ENCODE data around the gene CARD16.
"Not testable (repeated sequence)": the region's sequence is repeated elsewhere in the genome, so short reads cannot be mapped to it uniquely, and the experiment has no call there.

The CARD16 gene

GRCh38 chr11:105078283-105078682, 33.1 kb upstream of the CARD16 start:
- Histone ChIP-seq H3K79me2 (ENCODE audit: control insufficient read depth, low read length) (no peaks in the 10 kb centered on the region), H3K9me3 (ENCODE audit: control insufficient read depth, insufficient read depth, low read length) (no peaks in the 10 kb centered on the region), H3K4me1 (ENCODE audit: control insufficient read depth, low read length) (no peaks in the 10 kb centered on the region), H3K4me2 (ENCODE audit: low read length) (no peak overlapping the region), H3F3A (ENCODE audit: control insufficient read depth, insufficient read depth) (no peaks in the 10 kb centered on the region), H3K27ac (ENCODE audit: low read depth, low read length) (no peak overlapping the region), H4K20me1 (ENCODE audit: control insufficient read depth, insufficient read depth, low read depth, low read length) (no peaks in the 10 kb centered on the region), H3K36me3 (ENCODE audit: control insufficient read depth, low read length) (no peaks in the 10 kb centered on the region), H3K9me2 (replicated peaks; ENCODE audit: control insufficient read depth, low read length) (no peaks in the 10 kb centered on the region), H3K27me3 (ENCODE audit: control insufficient read depth, low read length) (no peaks in the 10 kb centered on the region), H3K4me3 (ENCODE audit: low read length) (no peak overlapping the region)
- TF ChIP-seq, protein P1, sequence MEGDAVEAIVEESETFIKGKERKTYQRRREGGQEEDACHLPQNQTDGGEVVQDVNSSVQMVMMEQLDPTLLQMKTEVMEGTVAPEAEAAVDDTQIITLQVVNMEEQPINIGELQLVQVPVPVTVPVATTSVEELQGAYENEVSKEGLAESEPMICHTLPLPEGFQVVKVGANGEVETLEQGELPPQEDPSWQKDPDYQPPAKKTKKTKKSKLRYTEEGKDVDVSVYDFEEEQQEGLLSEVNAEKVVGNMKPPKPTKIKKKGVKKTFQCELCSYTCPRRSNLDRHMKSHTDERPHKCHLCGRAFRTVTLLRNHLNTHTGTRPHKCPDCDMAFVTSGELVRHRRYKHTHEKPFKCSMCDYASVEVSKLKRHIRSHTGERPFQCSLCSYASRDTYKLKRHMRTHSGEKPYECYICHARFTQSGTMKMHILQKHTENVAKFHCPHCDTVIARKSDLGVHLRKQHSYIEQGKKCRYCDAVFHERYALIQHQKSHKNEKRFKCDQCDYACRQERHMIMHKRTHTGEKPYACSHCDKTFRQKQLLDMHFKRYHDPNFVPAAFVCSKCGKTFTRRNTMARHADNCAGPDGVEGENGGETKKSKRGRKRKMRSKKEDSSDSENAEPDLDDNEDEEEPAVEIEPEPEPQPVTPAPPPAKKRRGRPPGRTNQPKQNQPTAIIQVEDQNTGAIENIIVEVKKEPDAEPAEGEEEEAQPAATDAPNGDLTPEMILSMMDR (IDR thresholded peaks at IDR 0.05; ENCODE audit: low read depth, low read length, poor library complexity, severe bottlenecking): no peak
- TF ChIP-seq EZH2phosphoT487 (IDR thresholded peaks at IDR 0.05; ENCODE audit: borderline replicate concordance, low read length): no peak

GRCh38 chr11:105077141-105077790, 32.1 kb upstream of the CARD16 start:
- not testable (repeated sequence) for H3K36me3 ChIP-seq (ENCODE audit: control insufficient read depth, low read length); H3K4me3 ChIP-seq (ENCODE audit: low read length); H3K27ac ChIP-seq (ENCODE audit: low read depth, low read length); H3K9me2 ChIP-seq (replicated peaks; ENCODE audit: control insufficient read depth, low read length); H3K27me3 ChIP-seq (ENCODE audit: control insufficient read depth, low read length); H4K20me1 ChIP-seq (ENCODE audit: control insufficient read depth, insufficient read depth, low read depth, low read length); H3K9me3 ChIP-seq (ENCODE audit: control insufficient read depth, insufficient read depth, low read length); H3K79me2 ChIP-seq (ENCODE audit: control insufficient read depth, low read length); H3F3A ChIP-seq (ENCODE audit: control insufficient read depth, insufficient read depth); H3K4me2 ChIP-seq (ENCODE audit: low read length); H3K4me1 ChIP-seq (ENCODE audit: control insufficient read depth, low read length)

DNA sequence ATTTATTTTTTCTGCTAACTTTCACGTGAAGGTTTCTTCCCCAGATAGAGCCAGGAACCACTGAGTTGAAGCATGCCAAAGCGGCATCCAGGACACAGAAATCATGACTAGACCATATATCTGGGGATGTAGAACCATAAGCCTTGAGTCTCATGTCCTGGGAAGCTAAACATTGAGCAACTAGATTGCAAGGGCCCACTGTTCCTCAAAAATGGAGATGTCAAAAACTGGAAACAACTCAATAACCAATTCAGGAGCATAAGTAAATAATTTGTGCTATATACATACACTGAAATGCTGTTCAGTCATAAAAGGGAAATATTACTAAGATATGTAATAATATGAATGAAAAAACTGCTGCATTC, 29.0 kb upstream of the CARD16 start:
- Histone ChIP-seq H3K27ac (ENCODE audit: low read depth, low read length) (no peak overlapping the region), H3K4me1 (ENCODE audit: control insufficient read depth, low read length) (no peaks in the 10 kb centered on the region), H3K4me3 (ENCODE audit: low read length) (no peak overlapping the region), H3F3A (ENCODE audit: control insufficient read depth, insufficient read depth) (no peaks in the 10 kb centered on the region), H3K9me2 (replicated peaks; ENCODE audit: control insufficient read depth, low read length) (no peaks in the 10 kb centered on the region), H3K79me2 (ENCODE audit: control insufficient read depth, low read length) (no peaks in the 10 kb centered on the region), H3K36me3 (ENCODE audit: control insufficient read depth, low read length) (no peaks in the 10 kb centered on the region), H4K20me1 (ENCODE audit: control insufficient read depth, insufficient read depth, low read depth, low read length) (no peaks in the 10 kb centered on the region), H3K4me2 (ENCODE audit: low read length) (no peak overlapping the region), H3K9me3 (ENCODE audit: control insufficient read depth, insufficient read depth, low read length) (no peaks in the 10 kb centered on the region), H3K27me3 (ENCODE audit: control insufficient read depth, low read length) (no peaks in the 10 kb centered on the region)
- no peak for TF ChIP-seq EZH2phosphoT487 (IDR thresholded peaks at IDR 0.05; ENCODE audit: borderline replicate concordance, low read length)
- TF ChIP-seq, protein P1 (IDR thresholded peaks at IDR 0.05; ENCODE audit: low read depth, low read length, poor library complexity, severe bottlenecking): no peak

DNA sequence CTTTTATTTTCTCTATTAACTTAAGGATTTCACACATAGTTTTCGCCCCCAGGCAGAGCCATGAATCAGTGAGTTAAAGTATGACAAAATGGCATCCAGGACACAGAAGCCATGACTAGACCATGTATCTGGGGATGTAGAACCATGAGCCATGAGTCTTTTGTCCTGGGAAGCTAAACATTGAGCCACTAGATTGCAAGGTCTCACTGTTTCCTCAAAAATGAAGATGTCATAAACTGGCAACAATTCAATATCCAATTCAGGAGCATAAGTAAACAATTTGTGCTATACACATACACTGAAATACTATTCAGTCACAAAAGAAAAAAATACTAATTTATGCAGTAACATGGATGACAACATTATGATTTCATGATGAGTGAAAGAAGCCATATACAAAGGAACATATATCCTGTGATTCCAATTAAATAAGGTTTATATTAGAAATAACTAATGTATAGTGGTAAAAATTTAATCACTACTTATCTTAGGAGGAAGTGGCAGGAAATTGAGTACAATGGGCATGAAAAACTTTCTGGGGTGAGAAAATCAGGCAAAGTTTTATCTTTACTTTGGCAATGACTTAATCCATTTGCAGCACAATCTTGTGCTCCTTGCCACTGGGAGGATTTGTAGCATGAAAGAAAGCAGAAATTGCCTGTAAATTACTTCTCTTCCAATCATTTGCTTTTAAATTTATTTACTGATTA, 28.5 kb upstream of the CARD16 start:
- no peaks in the 10 kb centered on the region for H3K36me3 ChIP-seq (ENCODE audit: control insufficient read depth, low read length)
- no peak overlapping the region for H3K4me2 ChIP-seq (ENCODE audit: low read length)
- H3K9me3 ChIP-seq (ENCODE audit: control insufficient read depth, insufficient read depth, low read length): no peaks in the 10 kb centered on the region
- no peaks in the 10 kb centered on the region for H3K79me2 ChIP-seq (ENCODE audit: control insufficient read depth, low read length)
- no peaks in the 10 kb centered on the region for H4K20me1 ChIP-seq (ENCODE audit: control insufficient read depth, insufficient read depth, low read depth, low read length)
- no peaks in the 10 kb centered on the region for H3K4me1 ChIP-seq (ENCODE audit: control insufficient read depth, low read length)
- no peak overlapping the region for H3K27ac ChIP-seq (ENCODE audit: low read depth, low read length)
- H3K27me3 ChIP-seq (ENCODE audit: control insufficient read depth, low read length): no peaks in the 10 kb centered on the region
- TF ChIP-seq, protein P1 (IDR thresholded peaks at IDR 0.05; ENCODE audit: low read depth, low read length, poor library complexity, severe bottlenecking): no peak
- TF ChIP-seq EZH2phosphoT487 (IDR thresholded peaks at IDR 0.05; ENCODE audit: borderline replicate concordance, low read length): no peak
- H3F3A ChIP-seq (ENCODE audit: control insufficient read depth, insufficient read depth): no peaks in the 10 kb centered on the region
- H3K4me3 ChIP-seq (ENCODE audit: low read length): no peak overlapping the region
- no peaks in the 10 kb centered on the region for H3K9me2 ChIP-seq (replicated peaks; ENCODE audit: control insufficient read depth, low read length)

GRCh38 chr11:105072080-105072479, 26.9 kb upstream of the CARD16 start:
- H4K20me1 ChIP-seq (ENCODE audit: control insufficient read depth, insufficient read depth, low read depth, low read length); H3F3A ChIP-seq (ENCODE audit: control insufficient read depth, insufficient read depth); H3K4me2 ChIP-seq (ENCODE audit: low read length); H3K4me3 ChIP-seq (ENCODE audit: low read length); H3K27me3 ChIP-seq (ENCODE audit: control insufficient read depth, low read length); H3K27ac ChIP-seq (ENCODE audit: low read depth, low read length); H3K4me1 ChIP-seq (ENCODE audit: control insufficient read depth, low read length); H3K9me3 ChIP-seq (ENCODE audit: control insufficient read depth, insufficient read depth, low read length); H3K36me3 ChIP-seq (ENCODE audit: control insufficient read depth, low read length); H3K79me2 ChIP-seq (ENCODE audit: control insufficient read depth, low read length); H3K9me2 ChIP-seq (replicated peaks; ENCODE audit: control insufficient read depth, low read length): not testable (repeated sequence)

Measured in DOHH2 (cell line).